CD14-positive monocyte (primary cell): ENCODE results near the gene KIAA0319L. TPM values are rescaled to one million over a fixed set of nuclear protein-coding genes. Genes with fewer than 3 reads are reported as not detected.

Experiments used
- DNase-seq, 3 donors: peaks; one replicate each; pipeline ENCODE4 v3.0.0-alpha.2; 2011 to 2022
- H2AFZ ChIP-seq: 2 replicates; pipeline ENCODE4 v1.6.0; 2012; ENCODE audit warnings: mild to moderate bottlenecking, low read depth, low read length, inconsistent platforms; ENCODE audit not compliant: insufficient read depth, poor library complexity, severe bottlenecking
- H3K27ac ChIP-seq, 2 donors: 1 replicate in 1 of 2; 2 replicates in 1 of 2; pipeline ENCODE4 v1.5.1; 2012 to 2013; ENCODE audit warnings: low read length in 2 of 2, control low read depth in 1 of 2, inconsistent platforms in 1 of 2, low read depth in 1 of 2, mild to moderate bottlenecking in 1 of 2
- H3K27me3 ChIP-seq, 2 donors: one replicate each; pipeline versions ENCODE4 v1.6.0 to v1.6.1; 2011 to 2013; ENCODE audit warnings: low read length in 2 of 2; ENCODE audit not compliant: control insufficient read depth in 2 of 2, insufficient read depth in 2 of 2
- H3K36me3 ChIP-seq, 2 donors: replicated peaks in 1 of 2; 1 replicate in 1 of 2; 2 replicates in 1 of 2; pipeline versions ENCODE4 v1.5.1 to v1.6.1; 2012 to 2013; ENCODE audit warnings: low read length in 2 of 2, control low read depth in 1 of 2, inconsistent platforms in 1 of 2, mild to moderate bottlenecking in 1 of 2; ENCODE audit not compliant: insufficient read depth in 2 of 2, control insufficient read depth in 1 of 2
- H3K4me1 ChIP-seq, 2 donors: 1 replicate in 1 of 2; 2 replicates in 1 of 2; pipeline versions ENCODE4 v1.5.1 to v1.6.1; 2012 to 2013; ENCODE audit warnings: low read length in 2 of 2, control low read depth in 1 of 2, inconsistent platforms in 1 of 2, mild to moderate bottlenecking in 1 of 2, moderate library complexity in 1 of 2; ENCODE audit not compliant: insufficient read depth in 2 of 2, control insufficient read depth in 1 of 2
- H3K4me2 ChIP-seq: replicated peaks from 2 replicates; pipeline ENCODE3; 2012; ENCODE audit warnings: low read length, moderate library complexity, mild to moderate bottlenecking; ENCODE audit not compliant: poor library complexity, severe bottlenecking; ENCODE audit errors: extremely low read depth
- H3K4me3 ChIP-seq, 3 experiments: fragments of 200-600 bp in 1 of 3; sonication (generic) in 1 of 3; replicated peaks in 1 of 3; 1 replicate in 2 of 3; 2 replicates in 1 of 3; pipeline ENCODE4 v1.5.1; 2011 to 2013; ENCODE audit warnings: low read length in 3 of 3, mild to moderate bottlenecking in 3 of 3, control low read depth in 2 of 3, low read depth in 2 of 3, inconsistent platforms in 1 of 3, moderate library complexity in 1 of 3
- H3K79me2 ChIP-seq: 2 replicates; pipeline ENCODE4 v1.6.0; 2012; ENCODE audit warnings: mild to moderate bottlenecking, control low read depth, inconsistent platforms, low read length, moderate library complexity; ENCODE audit not compliant: insufficient read depth
- H3K9ac ChIP-seq: 2 replicates; pipeline ENCODE4 v1.6.0; 2017; ENCODE audit warnings: low read length, mild to moderate bottlenecking; ENCODE audit not compliant: insufficient read depth, poor library complexity, severe bottlenecking
- H3K9me3 ChIP-seq, 2 donors: replicated peaks in 1 of 2; 1 replicate in 1 of 2; 2 replicates in 1 of 2; pipeline versions ENCODE4 v1.5.1 to v1.6.1; 2012 to 2013; ENCODE audit warnings: low read length in 2 of 2, control low read depth in 1 of 2; ENCODE audit not compliant: control insufficient read depth in 1 of 2, insufficient read depth in 1 of 2
- H4K20me1 ChIP-seq: 2 replicates; pipeline ENCODE4 v1.6.0; 2012; ENCODE audit warnings: mild to moderate bottlenecking, low read length, control low read depth, moderate library complexity; ENCODE audit not compliant: insufficient read depth
- H3K27ac Mint-ChIP-seq, 7 donors: one replicate each; pipeline ENCODE4 v1.8.0; 2020; ENCODE audit warnings: mild to moderate bottlenecking in 7 of 7, mixed read lengths in 7 of 7, moderate library complexity in 6 of 7, inconsistent platforms in 2 of 7
- H3K27me3 Mint-ChIP-seq, 3 donors: one replicate each; pipeline ENCODE4 v1.8.0; 2021 to 2022; ENCODE audit warnings: low read depth in 3 of 3, mild to moderate bottlenecking in 3 of 3, mixed read lengths in 3 of 3, moderate library complexity in 3 of 3, inconsistent platforms in 1 of 3
- H3K36me3 Mint-ChIP-seq, 2 donors: one replicate each; pipeline ENCODE4 v1.8.0; 2020; ENCODE audit warnings: mixed read lengths in 2 of 2, inconsistent platforms in 1 of 2, mild to moderate bottlenecking in 1 of 2
- H3K4me1 Mint-ChIP-seq: one replicate; pipeline ENCODE4 v1.8.0; 2020; ENCODE audit warnings: mild to moderate bottlenecking, mixed read lengths
- H3K4me3 Mint-ChIP-seq, 2 donors: one replicate each; pipeline ENCODE4 v1.8.0; 2020; ENCODE audit warnings: mild to moderate bottlenecking in 2 of 2, mixed read lengths in 2 of 2, moderate library complexity in 1 of 2
- H3K9me3 Mint-ChIP-seq, 7 donors: one replicate each; pipeline ENCODE4 v1.8.0; 2020 to 2022; ENCODE audit warnings: mixed read lengths in 7 of 7, mild to moderate bottlenecking in 6 of 7, moderate library complexity in 6 of 7, inconsistent platforms in 2 of 7
- WGBS: methylation state at CpG from one replicate; pipeline ENCODE4 v1.1.5; 2013; ENCODE audit warnings: missing lambda C conversion rate; ENCODE audit not compliant: insufficient coverage; 5-methylcytosine and 5-hydroxymethylcytosine counted together
- intact Hi-C, 2 donors: fragments of 100-400 bp; cut with micrococcal nuclease; formaldehyde crosslinking; loops; one replicate each; pipeline versions ENCODE4 v1.15.0 to v1.15.1; 2023
- polyA plus RNA-seq, 3 donors: library from polyadenylated mRNA; depleted of rRNA in 1 of 3; unstranded in 2 of 3; stranded (reverse) in 1 of 3; fragments of 300-500 nt in 2 of 3; fragments of >200 nt in 1 of 3; fragmentation: Illumina TruSeq in 2 of 3; gene quantifications; 1 replicate in 2 of 3; 2 replicates in 1 of 3; pipeline ENCODE4 v1.2.3, GENCODE V29; 2012 to 2021
- TF ChIP-seq, protein P1 (sequence below): fragments of 200-600 bp; IDR thresholded peaks from one replicate; pipeline ENCODE4 v1.8.0; 2022; ENCODE audit warnings: antibody characterized with exemption, mild to moderate bottlenecking

The KIAA0319L gene
- polyA plus RNA-seq, 3 donors: 20.6 to 75.3 (median 28.6) TPM

- no peak overlapping the region for H3K27ac ChIP-seq
- TF ChIP-seq, protein P1, sequence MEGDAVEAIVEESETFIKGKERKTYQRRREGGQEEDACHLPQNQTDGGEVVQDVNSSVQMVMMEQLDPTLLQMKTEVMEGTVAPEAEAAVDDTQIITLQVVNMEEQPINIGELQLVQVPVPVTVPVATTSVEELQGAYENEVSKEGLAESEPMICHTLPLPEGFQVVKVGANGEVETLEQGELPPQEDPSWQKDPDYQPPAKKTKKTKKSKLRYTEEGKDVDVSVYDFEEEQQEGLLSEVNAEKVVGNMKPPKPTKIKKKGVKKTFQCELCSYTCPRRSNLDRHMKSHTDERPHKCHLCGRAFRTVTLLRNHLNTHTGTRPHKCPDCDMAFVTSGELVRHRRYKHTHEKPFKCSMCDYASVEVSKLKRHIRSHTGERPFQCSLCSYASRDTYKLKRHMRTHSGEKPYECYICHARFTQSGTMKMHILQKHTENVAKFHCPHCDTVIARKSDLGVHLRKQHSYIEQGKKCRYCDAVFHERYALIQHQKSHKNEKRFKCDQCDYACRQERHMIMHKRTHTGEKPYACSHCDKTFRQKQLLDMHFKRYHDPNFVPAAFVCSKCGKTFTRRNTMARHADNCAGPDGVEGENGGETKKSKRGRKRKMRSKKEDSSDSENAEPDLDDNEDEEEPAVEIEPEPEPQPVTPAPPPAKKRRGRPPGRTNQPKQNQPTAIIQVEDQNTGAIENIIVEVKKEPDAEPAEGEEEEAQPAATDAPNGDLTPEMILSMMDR: no peak
- DNase-seq: no peak
- Mint-ChIP-seq H3K9me3 (peaks cover 11 to 29% (median 17%) of the 10 kb centered on the region in 7 donors), H3K4me3 (no peak overlapping the region), H3K27ac (no peak overlapping the region), H3K27me3 (no peaks in the 10 kb centered on the region), H3K36me3 (peaks cover 14 to 16% of the 10 kb centered on the region in 2 donors), H3K4me1 (no peaks in the 10 kb centered on the region)
- H4K20me1 ChIP-seq: no peaks in the 10 kb centered on the region
- H3K79me2 ChIP-seq: peaks cover 4% of the 10 kb centered on the region
- no peak overlapping the region for H3K4me2 ChIP-seq
- H3K9ac ChIP-seq: no peak overlapping the region
- no peaks in the 10 kb centered on the region for H3K4me1 ChIP-seq
- WGBS: no CpG with 5 or more reads among the region's 2 CpGs
- peaks cover 6 to 16% of the 10 kb centered on the region in 2 donors for H3K9me3 ChIP-seq
- no peak overlapping the region for H2AFZ ChIP-seq
- no peak overlapping the region for H3K4me3 ChIP-seq
- no peaks in the 10 kb centered on the region for H3K36me3 ChIP-seq
- H3K27me3 ChIP-seq: no peaks in the 10 kb centered on the region
- intact Hi-C loops: no loop called here
These were observed 33.1 kb downstream of the KIAA0319L start for GRCh38 chr1:35524106-35524505.

DNA sequence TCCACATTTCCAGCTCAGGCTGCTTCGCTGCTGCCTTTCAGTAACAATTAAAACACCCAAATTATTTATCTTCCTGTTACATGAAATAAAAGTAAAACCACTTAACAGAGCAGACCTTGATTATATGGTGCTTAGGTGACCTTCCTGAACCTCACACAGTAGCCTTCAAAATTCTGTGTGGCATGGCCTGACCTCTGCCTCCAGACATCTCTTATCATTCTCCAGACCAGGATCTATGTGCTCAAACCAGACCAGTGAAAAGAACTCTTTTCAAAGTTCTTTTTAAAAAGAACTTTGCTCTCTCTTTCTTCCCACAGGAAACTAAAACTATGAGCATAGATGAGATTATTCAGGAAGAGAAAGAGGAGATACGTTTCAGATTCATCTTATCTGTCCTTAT is 37.8 kb downstream of the KIAA0319L start:
- no peak overlapping the region for H3K9ac ChIP-seq
- no peak overlapping the region for H2AFZ ChIP-seq
- no peaks in the 10 kb centered on the region for H3K27me3 ChIP-seq
- intact Hi-C loops: no loop called here
- WGBS: 100% methylated on average over 1 of the region's 2 CpGs
- H3K4me1 ChIP-seq: no peaks in the 10 kb centered on the region
- H3K4me3 ChIP-seq: no peak overlapping the region
- Mint-ChIP-seq H3K27ac (peak overlapping the region in 1 of 7 donors; percentile 60), H3K36me3 (peaks cover 25 to 41% of the 10 kb centered on the region in 2 donors), H3K9me3 (peaks cover 17 to 34% (median 25%) of the 10 kb centered on the region in 7 donors), H3K27me3 (no peaks in the 10 kb centered on the region), H3K4me1 (no peaks in the 10 kb centered on the region), H3K4me3 (no peak overlapping the region)
- TF ChIP-seq, protein P1: no peak
- H4K20me1 ChIP-seq: peaks cover 4% of the 10 kb centered on the region
- H3K27ac ChIP-seq: peak overlapping the region in 1 of 2 donors; percentile 7
- H3K4me2 ChIP-seq: no peak overlapping the region
- H3K9me3 ChIP-seq: peaks cover 0 to 7% of the 10 kb centered on the region in 2 donors
- H3K79me2 ChIP-seq: peaks cover 36% of the 10 kb centered on the region
- DNase-seq: no peak
- H3K36me3 ChIP-seq: no peaks in the 10 kb centered on the region
